Measurements from ENCODE around the gene LMAN1. TPM values are rescaled to one million over a fixed set of nuclear protein-coding genes. Genes with fewer than 3 reads are reported as not detected.
A peak's percentile ranks its signal among the peaks of the same experiment; 100 is the strongest.

Gene LMAN1
- total RNA-seq, 1 donor from 2014 or later = 110 TPM

DNA sequence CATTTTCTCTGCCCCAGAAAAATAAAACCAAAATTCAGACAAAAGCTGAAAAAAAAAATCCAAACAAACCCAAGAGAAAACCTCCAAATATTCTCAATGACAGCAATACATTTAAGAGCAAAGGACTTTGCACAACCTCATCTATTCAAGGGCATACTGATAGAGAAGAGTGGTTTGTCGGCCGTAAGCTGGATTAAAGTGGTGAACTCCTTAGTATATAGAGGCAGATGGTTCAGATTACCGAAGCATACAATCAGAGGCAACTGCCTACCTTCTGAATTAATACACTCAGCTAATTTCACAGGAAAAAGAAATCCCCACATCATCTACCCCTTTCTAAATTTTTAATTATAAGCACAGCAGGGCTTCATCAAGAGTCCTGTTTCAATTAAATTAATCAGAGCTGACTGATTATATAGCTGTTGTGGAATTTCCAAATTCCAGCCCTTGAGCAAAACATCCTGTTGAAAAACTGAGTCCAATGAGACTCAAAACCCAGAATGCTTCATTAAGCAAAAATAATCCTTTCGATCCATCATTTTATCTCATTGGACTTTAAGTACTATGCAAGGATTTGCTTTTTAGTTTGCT lies 40.5 kb downstream of the LMAN1 start, which contains the start of gene CPLX4:
Gene CPLX4, minus strand, starts transcription at position 190 of the 591 bp plus-strand sequence. Its CDS starts 187 bp downstream, at position 3.
- no peak for TF ChIP-seq CTCF (IDR thresholded peaks at IDR 0.05; ENCODE audit: unreplicated experiment)
- Mint-ChIP-seq H3K4me1 (peaks cover 2% of the 10 kb centered on the region), H3K27ac (no peak within 1 kb of the TSS), H3K36me3 (no peaks in the 10 kb centered on the region), H3K9me3 (no peaks in the 10 kb centered on the region), H3K4me3 (no peak within 1 kb of the TSS), H3K27me3 (ENCODE audit: low read depth) (peaks cover 16% of the 10 kb centered on the region)
- DNase-seq (ENCODE audit: low spot score in 2 of 2, unreplicated experiment in 2 of 2) = no peak

GRCh38 chr18:59311631-59312030 lies 47.4 kb downstream of the LMAN1 start:
- Mint-ChIP-seq H3K4me3 (no peak overlapping the region), H3K27me3 (ENCODE audit: low read depth) (peaks cover 59% of the 10 kb centered on the region), H3K4me1 (no peaks in the 10 kb centered on the region), H3K27ac (no peak overlapping the region), H3K9me3 (no peaks in the 10 kb centered on the region), H3K36me3 (no peaks in the 10 kb centered on the region)
- TF ChIP-seq CTCF (IDR thresholded peaks at IDR 0.05; ENCODE audit: unreplicated experiment) = no peak
- no peak for DNase-seq (ENCODE audit: low spot score in 2 of 2, unreplicated experiment in 2 of 2)

DNA sequence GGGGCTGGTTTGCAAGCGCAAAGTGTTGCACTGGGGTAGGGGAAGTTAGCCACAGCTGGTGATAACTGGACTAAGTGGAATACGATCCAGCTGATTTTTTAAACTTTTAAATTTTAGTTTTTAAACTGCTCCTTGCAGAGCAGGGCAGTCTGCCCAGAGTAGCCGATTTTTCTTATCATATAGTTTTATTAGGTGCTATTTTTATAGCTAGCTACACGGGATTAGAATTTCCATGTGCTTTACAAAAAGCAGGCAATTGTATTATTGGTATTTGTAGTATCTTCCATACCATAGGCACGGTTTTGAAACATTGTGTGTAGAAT lies 50.2 kb downstream of the LMAN1 start:
- Mint-ChIP-seq H3K27ac (no peak overlapping the region), H3K9me3 (no peaks in the 10 kb centered on the region), H3K36me3 (no peaks in the 10 kb centered on the region), H3K4me1 (no peaks in the 10 kb centered on the region), H3K4me3 (peak overlapping the region; percentile 50), H3K27me3 (ENCODE audit: low read depth) (peaks cover 81% of the 10 kb centered on the region)
- DNase-seq (ENCODE audit: low spot score in 2 of 2, unreplicated experiment in 2 of 2) = no peak
- TF ChIP-seq CTCF (IDR thresholded peaks at IDR 0.05; ENCODE audit: unreplicated experiment) = no peak

DNA sequence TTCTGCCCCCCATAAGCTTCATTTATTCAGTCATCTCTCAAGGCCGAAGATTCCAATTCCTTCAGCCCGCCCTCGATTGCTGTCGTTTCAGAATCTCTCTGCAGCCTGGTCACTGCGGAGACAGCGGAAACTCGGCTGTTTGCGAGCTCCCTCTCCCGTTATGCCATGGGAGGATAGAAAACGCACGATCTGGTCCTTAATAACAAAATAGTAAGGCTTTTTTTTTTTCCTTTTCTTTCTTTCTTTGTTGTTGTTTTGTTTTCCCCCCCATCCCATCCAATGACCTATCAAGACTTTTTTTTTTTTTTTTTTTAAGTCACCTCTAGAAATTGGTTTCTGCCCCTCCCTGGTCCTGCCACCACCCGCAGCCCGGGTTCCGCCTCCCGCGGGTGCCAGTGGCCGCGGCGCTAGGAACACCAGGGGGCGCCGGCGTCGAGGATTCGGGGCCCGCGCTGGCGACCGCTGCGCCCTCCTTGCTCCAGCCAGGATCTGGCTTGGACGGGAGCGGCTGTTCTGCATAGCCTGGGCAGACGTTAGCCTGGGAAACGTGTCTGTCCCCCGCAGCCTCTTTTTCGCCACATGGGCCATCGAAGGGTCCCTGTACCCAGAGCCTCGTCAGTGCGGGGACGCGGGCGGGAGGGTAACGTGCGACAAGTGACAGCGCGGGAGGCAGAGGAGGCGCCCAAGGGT lies 50.7 kb downstream of the LMAN1 start:
- Mint-ChIP-seq H3K27ac (no peak overlapping the region), H3K4me3 (peak overlapping the region; percentile 50), H3K4me1 (no peaks in the 10 kb centered on the region), H3K9me3 (no peaks in the 10 kb centered on the region), H3K27me3 (ENCODE audit: low read depth) (peaks cover 86% of the 10 kb centered on the region), H3K36me3 (no peaks in the 10 kb centered on the region)
- DNase-seq (ENCODE audit: low spot score in 2 of 2, unreplicated experiment in 2 of 2) = peak; percentile 62 to 84
- TF ChIP-seq CTCF (IDR thresholded peaks at IDR 0.05; ENCODE audit: unreplicated experiment) = peak; percentile 72

- peaks cover 94% of the 10 kb centered on the region for H3K27me3 Mint-ChIP-seq (ENCODE audit: low read depth)
- no peaks in the 10 kb centered on the region for H3K4me1 Mint-ChIP-seq
- H3K27ac Mint-ChIP-seq = no peak overlapping the region
- no peaks in the 10 kb centered on the region for H3K36me3 Mint-ChIP-seq
- TF ChIP-seq CTCF (IDR thresholded peaks at IDR 0.05; ENCODE audit: unreplicated experiment) = no peak
- no peaks in the 10 kb centered on the region for H3K9me3 Mint-ChIP-seq
- no peak overlapping the region for H3K4me3 Mint-ChIP-seq
- DNase-seq (ENCODE audit: low spot score in 2 of 2, unreplicated experiment in 2 of 2) = no peak
Measured at GRCh38 chr18:59306640-59307039, 52.4 kb downstream of the LMAN1 start.
